Measurements from ENCODE around the gene MRPL45.

The MRPL45 gene

DNA sequence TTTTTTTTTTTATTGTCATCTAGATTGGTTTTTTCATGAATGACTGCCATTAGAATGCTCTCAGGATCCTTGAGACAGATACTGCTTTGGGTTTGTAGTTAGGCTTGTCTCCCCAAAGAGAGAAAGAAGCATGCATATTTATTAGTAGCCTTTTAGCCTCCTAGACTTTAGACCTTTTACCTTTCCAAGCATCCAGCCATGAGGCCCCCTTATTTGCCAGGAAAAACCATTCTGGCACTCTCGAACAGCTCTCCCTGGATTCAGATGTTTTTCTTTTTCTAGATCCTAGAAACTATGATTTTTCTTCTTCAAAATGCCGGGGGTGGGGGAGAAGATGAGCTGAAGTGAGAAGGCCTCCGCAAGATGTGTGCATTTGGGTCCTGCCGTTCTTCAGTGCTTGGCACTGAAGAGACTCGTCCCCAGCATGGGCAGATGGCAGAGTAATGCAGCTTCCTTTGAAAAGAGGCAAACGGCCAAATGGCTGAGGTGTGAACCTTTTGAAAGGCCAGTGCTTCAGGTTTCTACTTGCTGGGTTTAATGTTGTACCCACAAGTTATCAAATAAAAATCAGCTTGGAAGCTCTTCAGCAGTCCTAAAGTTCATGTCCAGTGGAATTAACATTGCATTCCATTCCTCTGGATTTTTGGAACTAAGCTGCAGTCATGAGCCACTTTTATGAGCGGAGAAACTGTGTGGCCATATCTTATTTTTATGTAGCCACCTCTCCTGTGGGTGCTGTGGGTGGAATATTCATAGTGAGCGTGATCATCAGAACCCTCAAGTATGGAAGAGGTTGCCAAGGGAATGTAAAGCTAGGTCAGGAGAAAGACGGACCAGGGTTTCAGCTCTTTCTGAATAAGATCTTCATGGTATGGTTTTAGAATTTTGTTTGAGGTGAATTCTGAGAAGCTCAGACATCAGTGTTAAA lies 61.9 kb downstream of the MRPL45 start:
- TF ChIP-seq, protein P1, sequence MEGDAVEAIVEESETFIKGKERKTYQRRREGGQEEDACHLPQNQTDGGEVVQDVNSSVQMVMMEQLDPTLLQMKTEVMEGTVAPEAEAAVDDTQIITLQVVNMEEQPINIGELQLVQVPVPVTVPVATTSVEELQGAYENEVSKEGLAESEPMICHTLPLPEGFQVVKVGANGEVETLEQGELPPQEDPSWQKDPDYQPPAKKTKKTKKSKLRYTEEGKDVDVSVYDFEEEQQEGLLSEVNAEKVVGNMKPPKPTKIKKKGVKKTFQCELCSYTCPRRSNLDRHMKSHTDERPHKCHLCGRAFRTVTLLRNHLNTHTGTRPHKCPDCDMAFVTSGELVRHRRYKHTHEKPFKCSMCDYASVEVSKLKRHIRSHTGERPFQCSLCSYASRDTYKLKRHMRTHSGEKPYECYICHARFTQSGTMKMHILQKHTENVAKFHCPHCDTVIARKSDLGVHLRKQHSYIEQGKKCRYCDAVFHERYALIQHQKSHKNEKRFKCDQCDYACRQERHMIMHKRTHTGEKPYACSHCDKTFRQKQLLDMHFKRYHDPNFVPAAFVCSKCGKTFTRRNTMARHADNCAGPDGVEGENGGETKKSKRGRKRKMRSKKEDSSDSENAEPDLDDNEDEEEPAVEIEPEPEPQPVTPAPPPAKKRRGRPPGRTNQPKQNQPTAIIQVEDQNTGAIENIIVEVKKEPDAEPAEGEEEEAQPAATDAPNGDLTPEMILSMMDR (IDR thresholded peaks at IDR 0.05; ENCODE audit: control insufficient read depth, insufficient read depth, low read depth, low read length, missing control alignments), result no peak
- H3K4me3 ChIP-seq (ENCODE audit: control insufficient read depth, low read depth, low read length), result no peak overlapping the region

DNA sequence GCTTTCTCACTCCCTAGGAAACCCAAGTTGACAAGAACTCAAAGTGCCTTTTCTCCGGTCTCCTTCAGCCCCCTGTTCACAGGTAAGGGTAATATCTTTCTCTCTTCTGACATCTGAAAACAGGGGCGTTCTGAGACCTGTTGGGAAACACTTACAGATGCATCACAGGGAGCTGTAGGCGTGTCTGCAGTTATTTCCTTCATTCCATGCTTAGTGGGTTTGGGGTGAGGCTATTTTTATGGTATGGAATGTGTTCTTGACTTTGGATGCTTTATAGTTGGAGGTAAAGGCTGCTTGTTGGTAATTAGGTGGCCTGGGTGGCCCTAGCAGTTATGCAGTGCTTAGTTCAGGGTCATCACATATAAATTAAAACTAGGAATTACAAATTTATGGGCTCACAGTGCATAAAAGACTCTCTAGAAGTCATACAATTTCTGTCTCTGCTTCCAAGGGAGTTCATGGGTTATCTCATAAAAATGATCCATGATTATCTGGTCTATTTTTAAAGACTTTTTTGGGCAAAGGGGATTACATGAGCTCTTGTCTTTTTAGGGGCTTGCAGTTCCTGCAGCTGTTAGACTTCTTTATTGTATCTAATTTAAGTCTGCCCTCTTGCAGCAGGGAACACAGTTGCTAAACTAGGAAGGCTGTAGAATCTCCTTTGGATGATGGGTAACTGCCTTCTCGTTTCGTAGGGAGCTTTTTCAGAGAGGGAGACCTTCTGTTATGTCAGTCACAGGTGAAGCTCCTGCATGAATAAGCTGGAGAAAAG lies 64.9 kb downstream of the MRPL45 start:
- H3K4me3 ChIP-seq (ENCODE audit: control insufficient read depth, low read depth, low read length), result no peak overlapping the region
- DNase-seq (ENCODE audit: low read depth), result no peak
- TF ChIP-seq, protein P1 (IDR thresholded peaks at IDR 0.05; ENCODE audit: control insufficient read depth, insufficient read depth, low read depth, low read length, missing control alignments), result no peak

More for the DNA sequence above, 61.9 kb downstream of the MRPL45 start:
- DNase-seq (ENCODE audit: low read depth), result peak; percentile 24

DNA sequence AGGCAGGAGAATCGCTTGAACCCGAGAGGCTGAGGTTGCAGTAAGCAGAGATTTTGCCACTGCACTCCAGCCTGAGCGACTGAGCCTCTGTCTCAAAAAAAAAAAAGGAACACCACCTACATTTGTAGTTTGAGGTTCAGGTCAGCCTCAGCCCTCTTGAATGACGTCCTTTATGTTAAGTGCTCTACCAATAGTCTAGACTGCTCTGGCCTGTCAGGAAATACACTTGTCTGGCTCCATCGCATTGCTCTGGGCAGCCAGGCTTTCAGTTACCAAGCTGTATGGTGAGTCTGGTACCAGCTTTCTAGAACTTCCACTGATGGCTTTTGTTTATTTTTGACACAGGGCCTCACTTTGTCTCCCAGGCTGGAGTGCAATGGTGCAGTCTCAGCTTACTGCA lies 66.0 kb downstream of the MRPL45 start:
- TF ChIP-seq, protein P1 (IDR thresholded peaks at IDR 0.05; ENCODE audit: control insufficient read depth, insufficient read depth, low read depth, low read length, missing control alignments), result no peak
- no peak for DNase-seq (ENCODE audit: low read depth)
- no peak overlapping the region for H3K4me3 ChIP-seq (ENCODE audit: control insufficient read depth, low read depth, low read length)

DNA sequence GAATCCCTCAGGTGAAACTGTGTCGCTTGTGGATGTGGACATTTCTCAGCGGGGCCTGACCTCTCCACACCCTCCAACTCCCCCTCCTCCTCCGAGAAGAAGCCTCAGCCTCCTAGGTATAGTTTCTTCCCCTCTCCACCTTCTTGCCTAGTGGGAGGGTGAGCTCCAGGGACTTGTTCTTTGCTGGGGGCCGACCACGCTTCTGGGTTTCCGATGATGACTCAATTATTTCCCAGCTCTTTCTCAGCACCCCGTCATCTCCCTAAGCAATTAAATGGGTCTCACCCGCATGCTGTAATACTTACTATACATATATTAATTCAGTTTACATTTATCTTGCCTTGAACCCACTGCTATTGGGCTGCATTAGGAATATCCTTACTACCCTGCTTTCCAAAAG lies 67.8 kb downstream of the MRPL45 start:
- TF ChIP-seq, protein P1 (IDR thresholded peaks at IDR 0.05; ENCODE audit: control insufficient read depth, insufficient read depth, low read depth, low read length, missing control alignments), result no peak
- H3K4me3 ChIP-seq (ENCODE audit: control insufficient read depth, low read depth, low read length), result no peak overlapping the region
- DNase-seq (ENCODE audit: low read depth), result no peak

DNA sequence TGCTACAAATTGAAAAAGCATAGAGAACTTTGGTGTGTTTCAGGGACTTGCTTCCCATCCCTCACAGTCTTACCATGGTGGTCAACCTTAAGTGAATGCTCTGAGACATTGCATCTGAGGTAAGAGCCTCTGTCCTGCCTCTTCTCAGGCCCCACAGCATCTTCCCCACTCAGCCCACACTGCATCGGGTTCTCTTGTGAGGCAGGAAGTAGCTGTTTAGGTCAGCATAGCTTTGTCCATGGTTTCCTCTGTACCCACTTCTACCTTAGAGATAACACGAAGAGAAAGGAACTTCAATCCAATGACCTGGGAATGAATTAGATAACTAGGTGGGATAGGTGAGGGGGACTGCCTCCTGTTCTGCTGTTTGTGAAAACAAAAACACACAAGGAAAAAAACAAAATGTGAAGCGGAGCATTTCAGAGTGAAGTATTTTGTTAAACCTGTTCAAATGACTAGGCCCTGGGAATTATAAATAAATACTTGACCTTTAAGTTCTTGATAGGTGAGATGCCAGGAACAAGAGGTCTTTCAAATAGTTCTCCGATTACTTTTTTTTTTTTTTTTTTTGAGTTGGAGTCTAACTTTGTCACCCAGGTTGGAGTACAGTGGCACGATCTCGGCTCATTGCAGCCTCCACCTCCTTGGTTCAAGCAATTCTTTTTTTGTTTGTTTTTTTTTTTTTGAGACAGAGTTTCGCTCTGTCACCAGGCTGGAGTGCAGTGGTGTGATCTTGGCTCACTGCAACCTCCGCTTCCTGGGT lies 72.3 kb downstream of the MRPL45 start:
- TF ChIP-seq, protein P1 (IDR thresholded peaks at IDR 0.05; ENCODE audit: control insufficient read depth, insufficient read depth, low read depth, low read length, missing control alignments), result no peak
- DNase-seq (ENCODE audit: low read depth), result no peak
- no peak overlapping the region for H3K4me3 ChIP-seq (ENCODE audit: control insufficient read depth, low read depth, low read length)
